Mucosa of descending colon (tissue), 3 donors: ENCODE results near the gene ACYP2. TPM values are rescaled to one million over a fixed set of nuclear protein-coding genes. Genes with fewer than 3 reads are reported as not detected.
A peak's percentile ranks its signal among the peaks of the same experiment; 100 is the strongest.

ENCODE experiments used
- ATAC-seq: fragments of 200-7000 bp; cut with Tn5 transposase; one replicate; pipeline ENCODE4 v1.9.1; 2020; ENCODE audit warnings: mild to moderate bottlenecking, moderate library complexity
- DNase-seq, 3 donors: peaks; one replicate each; pipeline ENCODE4 v3.0.0-alpha.2; 2020
- H3K36me3 ChIP-seq: fragments of 200-600 bp; one replicate; pipeline ENCODE4 v1.8.0; 2021; ENCODE audit warnings: low read depth, mild to moderate bottlenecking
- H3K4me1 ChIP-seq: fragments of 200-600 bp; one replicate; pipeline ENCODE4 v1.8.0; 2021; ENCODE audit warnings: low read depth, mild to moderate bottlenecking
- H3K4me3 ChIP-seq: fragments of 200-600 bp; one replicate; pipeline ENCODE4 v1.8.0; 2021; ENCODE audit warnings: mild to moderate bottlenecking
- H3K9me3 ChIP-seq: fragments of 200-600 bp; one replicate; pipeline ENCODE4 v1.8.0; 2021; ENCODE audit warnings: mild to moderate bottlenecking
- CTCF ChIP-seq: fragments of 200-600 bp; IDR thresholded peaks from one replicate; pipeline ENCODE4 v1.8.0; 2022; ENCODE audit warnings: antibody characterized with exemption, mild to moderate bottlenecking
- intact Hi-C, 2 donors: fragments of 100-400 bp; cut with DNase I in 1 of 2; cut with micrococcal nuclease in 1 of 2; formaldehyde crosslinking; loops; one replicate each; pipeline versions ENCODE4 v1.11.0 to v1.11.1; 2022; cut with DNase I, micrococcal nuclease
- total RNA-seq, 3 donors: library from RNA; stranded (reverse); fragmentation: NEBNext Ultra II Directional in 2 of 3; extraction: Animal tissue kit (Norgen Biotek cat#: 25700) in 2 of 3; gene quantifications; one replicate each; pipeline versions ENCODE4 v1.2.1 to v1.2.4, GENCODE V29; 2021 to 2023
- donor health status: DM: no; HTN: no; CAD: no; lungs with moderate emphysema.
- donor health status: DM: no; HTN: no; CAD: no.
- donor health status: DM: no; HTN: yes; CAD: no.

The ACYP2 gene
- total RNA-seq, 3 donors from 2014 or later, result 10.7 to 17.8 (median 13.8) TPM

GRCh38 chr2:54271189-54271588 is 155.8 kb downstream of the ACYP2 start:
- Histone ChIP-seq H3K9me3 (no peaks in the 10 kb centered on the region), H3K4me3 (no peak overlapping the region), H3K36me3 (no peaks in the 10 kb centered on the region), H3K4me1 (no peaks in the 10 kb centered on the region)
- DNase-seq (no peak), ATAC-seq (no peak)
- TF ChIP-seq CTCF, result no peak
- intact Hi-C loops, result no loop called here

DNA sequence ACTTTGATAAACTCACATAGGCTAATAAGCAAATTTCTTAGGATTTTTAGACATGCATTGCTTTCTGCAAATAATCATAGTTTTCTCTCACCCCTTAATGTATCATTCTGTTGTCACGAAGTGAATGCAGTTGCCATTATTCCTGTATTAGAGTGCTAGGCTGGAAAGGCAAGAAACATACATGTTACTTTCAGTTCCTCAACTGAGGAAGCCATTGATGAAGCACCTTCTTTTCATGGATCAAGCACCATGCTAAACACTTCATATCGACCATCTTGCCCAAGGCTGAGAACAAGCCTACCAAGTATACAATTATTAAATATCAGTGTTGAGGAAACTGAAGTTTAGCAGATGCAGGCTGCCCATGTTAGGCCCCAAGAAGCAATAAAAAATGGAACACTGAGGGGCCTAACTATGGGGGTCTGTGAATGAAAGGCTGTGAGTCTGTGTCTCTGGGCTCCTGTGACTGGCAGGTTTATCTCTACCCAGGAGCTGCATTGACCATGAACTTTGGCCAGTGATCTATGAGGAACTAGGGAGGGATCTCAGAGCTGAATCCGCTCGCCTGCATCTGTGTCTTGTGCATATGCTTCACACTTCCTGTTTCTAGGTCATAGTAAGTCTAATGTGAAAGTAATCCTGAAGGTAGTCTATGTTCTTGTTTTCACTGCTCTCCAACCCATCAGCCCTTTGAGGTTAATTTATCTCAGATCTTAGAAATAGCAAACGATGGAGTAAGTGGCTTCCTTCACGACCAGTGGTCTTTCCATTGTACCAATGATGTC is 156.6 kb downstream of the ACYP2 start:
- no peaks in the 10 kb centered on the region for H3K9me3 ChIP-seq
- ATAC-seq (peak; percentile 51), DNase-seq (no peak)
- H3K36me3 ChIP-seq, result no peaks in the 10 kb centered on the region
- intact Hi-C loops, result no loop called here
- H3K4me1 ChIP-seq, result no peaks in the 10 kb centered on the region
- H3K4me3 ChIP-seq, result no peak overlapping the region
- TF ChIP-seq CTCF, result no peak

DNA sequence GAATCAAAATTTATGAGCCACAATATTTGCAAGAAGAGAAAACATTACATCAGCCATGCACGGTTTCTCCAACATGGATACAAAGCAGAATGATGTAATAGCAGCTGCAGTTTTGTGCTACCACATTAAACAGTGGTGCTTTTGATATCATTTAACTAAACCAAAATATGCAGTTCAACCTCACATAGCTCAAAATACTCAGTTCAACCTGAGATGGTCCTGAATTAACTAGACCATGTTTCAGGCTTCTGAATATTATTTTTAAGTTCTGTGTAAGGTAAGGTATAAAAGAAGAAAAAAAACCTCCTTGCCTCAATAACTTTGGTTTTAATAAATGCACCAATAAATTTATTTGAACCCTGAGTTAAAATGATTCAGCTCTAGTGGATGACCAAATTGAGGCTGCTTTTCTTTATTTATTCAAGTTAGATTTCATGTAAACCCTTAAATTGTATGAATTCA is 159.4 kb downstream of the ACYP2 start:
- Histone ChIP-seq H3K36me3 (no peaks in the 10 kb centered on the region), H3K9me3 (no peaks in the 10 kb centered on the region), H3K4me3 (no peak overlapping the region), H3K4me1 (no peaks in the 10 kb centered on the region)
- DNase-seq (no peak), ATAC-seq (no peak)
- intact Hi-C loops, result no loop called here
- TF ChIP-seq CTCF, result no peak

DNA sequence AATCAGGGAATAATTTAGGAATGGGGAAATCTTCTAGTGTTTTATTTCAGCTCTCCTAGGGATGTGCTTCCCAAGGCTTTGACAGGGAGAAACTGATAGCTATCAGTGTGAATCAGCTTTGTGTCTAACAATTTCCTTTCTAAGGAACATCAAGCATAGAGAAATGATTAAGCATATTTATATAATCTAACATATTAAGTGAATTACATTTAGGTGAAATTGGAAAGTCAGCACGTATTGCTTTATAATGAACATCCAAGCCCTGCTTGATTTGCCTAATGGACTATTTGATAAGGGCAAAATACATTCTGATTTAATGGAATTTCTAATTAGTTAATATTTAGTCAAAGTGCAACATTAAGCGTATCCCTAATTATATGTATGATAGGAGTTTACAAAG is 160.1 kb downstream of the ACYP2 start:
- DNase-seq (no peak), ATAC-seq (no peak)
- H3K4me1 ChIP-seq, result no peaks in the 10 kb centered on the region
- intact Hi-C loops, result no loop called here
- no peak overlapping the region for H3K4me3 ChIP-seq
- no peak for TF ChIP-seq CTCF
- no peaks in the 10 kb centered on the region for H3K9me3 ChIP-seq
- no peaks in the 10 kb centered on the region for H3K36me3 ChIP-seq

GRCh38 chr2:54279385-54279784 is 164.0 kb downstream of the ACYP2 start:
- DNase-seq (no peak), ATAC-seq (no peak)
- intact Hi-C loops, result no loop called here
- Histone ChIP-seq H3K9me3 (no peaks in the 10 kb centered on the region), H3K4me1 (no peaks in the 10 kb centered on the region), H3K4me3 (no peak overlapping the region), H3K36me3 (no peaks in the 10 kb centered on the region)
- TF ChIP-seq CTCF, result no peak
